CD4-positive, alpha-beta T cell treated with Interleukin-6 for 4 hours (primary cell): ENCODE data around the gene FAF1.
"Not testable (repeated sequence)": the region's sequence is repeated elsewhere in the genome, so short reads cannot be mapped to it uniquely, and the experiment has no call there.

Experiments used
- DNase-seq: peaks from one replicate; pipeline ENCODE4 v3.0.0-alpha.2; 2020; ENCODE audit warnings: mixed read lengths

FAF1 gene

GRCh38 chr1:50959913-50960844 is at the start of gene FAF1:
FAF1 (minus strand) TSS chr1:50960267; CDS start chr1:50959811, 456 bp downstream.
- DNase-seq = peak; percentile 97

- no peak for DNase-seq
Observed at GRCh38 chr1:51009381-51009780, 49.3 kb upstream of the FAF1 start.

DNA sequence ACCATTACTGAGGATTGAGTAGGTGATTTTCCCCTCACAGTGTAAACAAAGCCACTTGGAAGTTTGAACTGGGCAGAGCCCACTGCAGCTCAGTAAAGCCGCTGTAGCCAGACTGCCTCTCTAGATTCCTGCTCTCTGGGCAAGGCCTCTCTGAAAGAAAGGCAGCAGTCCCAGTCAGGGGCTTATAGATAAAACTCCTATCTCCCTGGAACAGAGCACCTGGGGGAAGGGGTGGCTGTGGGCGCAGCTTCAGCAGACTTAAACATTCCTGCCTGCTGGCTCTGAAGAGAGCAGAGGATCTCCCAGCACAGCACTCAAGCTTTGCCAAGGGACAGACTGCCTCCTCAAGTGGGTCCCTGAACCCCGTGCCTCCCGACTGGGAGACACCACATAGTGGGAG is 45.5 kb upstream of the FAF1 start:
- DNase-seq = not testable (repeated sequence)

GRCh38 chr1:51002516-51002915 is 42.4 kb upstream of the FAF1 start:
- DNase-seq = no peak

DNA sequence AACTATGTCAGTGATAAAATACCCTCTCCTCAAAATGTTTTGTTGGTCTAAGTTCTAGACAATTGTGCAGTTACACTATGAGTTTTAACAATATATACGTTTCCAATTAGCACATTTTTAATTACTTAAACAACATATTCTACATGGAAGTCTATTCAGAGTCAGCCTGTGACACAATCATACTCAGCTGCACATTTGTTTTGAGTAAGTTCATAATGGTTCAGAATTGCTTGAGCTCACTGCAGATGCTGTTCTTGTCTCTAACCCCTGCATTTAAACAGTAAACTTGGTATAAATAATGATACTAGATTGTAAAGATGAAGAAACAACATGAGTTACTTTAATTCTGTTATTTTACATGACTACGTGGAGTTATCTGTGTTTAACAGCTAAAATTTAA is 40.6 kb upstream of the FAF1 start:
- DNase-seq = no peak

DNA sequence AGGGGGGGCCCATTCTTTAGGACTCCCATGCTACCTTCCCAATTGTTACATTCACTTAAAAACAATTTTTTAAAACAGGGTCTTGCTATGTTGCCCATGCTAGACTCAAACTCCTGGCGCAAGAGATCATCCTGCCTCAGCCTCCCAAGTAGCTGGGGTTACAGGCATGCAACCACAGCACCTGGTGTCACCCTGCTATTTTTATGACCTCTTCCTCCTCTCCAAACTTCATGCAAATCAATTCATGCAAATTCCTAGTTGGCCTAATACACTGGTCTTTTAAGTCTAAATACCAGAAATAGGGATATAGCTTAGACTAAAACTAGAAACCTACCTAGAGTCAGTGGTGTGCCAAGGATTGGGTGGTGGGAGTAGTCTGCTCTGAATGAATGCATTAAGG is 40.1 kb upstream of the FAF1 start:
- DNase-seq = no peak

DNA sequence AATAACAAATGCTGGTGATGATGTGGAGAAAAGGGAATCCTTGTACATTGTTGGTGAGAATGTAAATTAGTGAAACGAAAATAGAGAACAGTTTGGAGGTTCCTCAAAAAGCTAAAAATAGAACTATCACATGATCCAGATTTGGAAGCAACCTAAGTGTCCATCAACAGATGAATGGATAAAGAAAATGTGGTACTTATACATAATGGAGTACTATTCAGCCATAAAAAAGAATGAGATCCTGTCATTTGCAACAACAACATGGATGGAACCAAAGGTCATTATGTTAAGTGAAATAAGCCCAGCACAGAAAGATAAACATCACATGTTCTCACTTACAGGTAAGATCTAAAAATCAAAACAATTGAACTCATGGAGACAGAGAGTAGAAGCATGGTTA is 39.3 kb upstream of the FAF1 start:
- not testable (repeated sequence) for DNase-seq

DNA sequence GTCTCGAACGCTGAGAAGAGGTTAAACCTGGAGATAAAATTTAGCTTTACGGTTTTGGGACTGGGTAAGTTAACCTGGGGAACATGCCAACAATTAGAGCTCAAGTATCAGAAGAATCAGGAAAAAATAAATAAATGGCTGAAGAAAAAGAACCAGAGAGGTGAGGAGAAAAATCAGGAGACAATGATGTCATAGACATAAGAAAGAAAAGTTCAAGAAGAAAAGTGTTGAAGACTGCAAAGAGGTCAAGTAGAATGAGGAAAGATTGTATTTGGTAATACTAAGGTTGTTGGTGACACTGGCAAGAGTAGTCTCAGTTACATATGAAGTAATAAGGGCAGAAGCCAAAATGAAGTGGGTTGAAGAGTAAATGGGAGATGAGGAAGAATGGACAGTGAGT is 36.0 kb upstream of the FAF1 start:
- DNase-seq = no peak

GRCh38 chr1:50995651-50996050 is 35.6 kb upstream of the FAF1 start:
- no peak for DNase-seq

DNA sequence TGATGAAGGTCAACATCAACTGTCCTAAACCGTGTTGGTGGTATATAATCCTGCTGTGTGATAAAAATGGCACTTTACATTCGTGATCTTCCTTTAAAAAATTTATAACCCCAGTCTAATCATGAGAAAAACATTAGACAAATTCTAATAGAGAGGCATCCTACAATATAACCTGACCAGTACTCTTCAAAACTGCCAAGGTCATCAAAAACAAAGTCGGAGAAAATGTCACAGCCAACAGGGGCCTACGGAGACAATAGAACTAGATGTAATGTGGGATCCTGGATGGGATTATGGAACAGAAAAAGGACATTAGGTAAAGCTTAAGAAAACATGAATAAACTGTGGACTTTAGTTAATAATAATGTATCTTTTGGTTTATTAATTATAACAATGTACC is 34.9 kb upstream of the FAF1 start:
- DNase-seq = no peak

DNA sequence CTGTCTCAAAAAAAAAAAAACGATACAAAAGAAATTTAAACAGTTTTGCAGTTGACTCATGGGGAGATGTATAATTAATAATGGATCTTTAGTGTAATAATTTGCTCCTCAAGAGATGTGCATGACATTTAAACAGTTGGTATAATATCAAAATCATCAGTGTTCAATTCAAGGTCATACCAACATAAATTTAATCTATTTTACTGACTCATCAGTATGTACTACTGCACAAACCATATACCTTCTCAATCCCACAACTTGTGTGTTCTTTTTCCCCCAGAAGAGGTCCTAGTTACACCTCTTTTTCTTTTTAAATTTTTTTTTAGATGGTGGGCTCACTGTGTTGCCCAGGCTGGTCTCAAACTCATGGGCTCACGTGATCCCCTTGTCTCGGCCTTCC is 33.6 kb upstream of the FAF1 start:
- no peak for DNase-seq

DNA sequence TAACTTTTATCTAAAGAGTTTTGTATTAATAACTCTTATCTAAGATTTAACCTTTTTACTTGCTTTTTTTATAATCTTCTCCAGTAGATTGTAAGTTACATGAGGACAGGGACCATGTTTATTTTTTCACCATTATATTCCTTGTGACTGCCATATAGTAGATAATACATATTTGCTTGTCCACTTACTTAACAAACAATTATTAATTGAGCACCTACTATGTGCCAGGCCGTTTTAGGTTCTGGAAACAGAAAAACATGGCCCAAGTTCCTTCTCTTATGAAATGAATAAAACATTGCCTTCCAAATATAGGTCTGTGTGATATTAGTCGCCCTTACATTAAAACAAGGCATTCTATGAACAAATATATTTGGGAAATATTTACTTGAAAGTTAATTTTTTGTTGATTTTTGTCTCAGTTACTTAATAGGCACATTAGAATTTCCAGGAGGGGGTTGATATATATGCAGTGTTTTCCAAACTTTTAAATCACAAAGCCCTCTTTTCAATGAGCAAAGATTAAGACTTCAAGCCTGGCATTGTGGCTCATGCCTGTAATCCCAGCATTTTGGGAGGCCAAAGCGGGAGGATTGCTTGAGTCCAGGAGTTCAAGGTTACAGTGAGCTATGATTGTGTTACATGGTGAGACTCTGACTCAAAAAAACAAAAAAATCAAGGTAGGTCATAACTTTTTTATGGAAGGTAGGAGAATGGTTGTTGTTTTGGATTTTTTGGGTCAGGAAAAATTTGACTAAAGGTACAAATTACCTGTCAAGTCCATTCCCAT is 32.7 kb upstream of the FAF1 start:
- no peak for DNase-seq

DNA sequence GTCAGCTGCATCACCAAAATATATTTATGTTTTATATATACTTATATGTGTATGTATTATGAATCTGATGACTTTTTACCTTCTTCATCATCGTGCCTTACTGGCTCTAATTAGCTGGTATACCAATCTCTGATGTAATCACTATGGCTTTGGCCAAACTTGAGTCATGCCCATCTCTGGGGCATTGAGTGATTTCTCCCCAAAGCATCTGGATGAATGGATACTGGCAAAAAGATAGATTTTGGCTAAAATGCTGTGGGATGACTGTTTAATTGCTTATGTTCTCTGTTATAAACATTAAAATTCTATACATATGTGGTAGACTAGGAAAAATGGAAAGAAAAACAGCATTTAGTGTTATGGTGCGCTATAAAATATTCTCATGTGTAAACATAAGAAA is 29.6 kb upstream of the FAF1 start:
- no peak for DNase-seq

DNA sequence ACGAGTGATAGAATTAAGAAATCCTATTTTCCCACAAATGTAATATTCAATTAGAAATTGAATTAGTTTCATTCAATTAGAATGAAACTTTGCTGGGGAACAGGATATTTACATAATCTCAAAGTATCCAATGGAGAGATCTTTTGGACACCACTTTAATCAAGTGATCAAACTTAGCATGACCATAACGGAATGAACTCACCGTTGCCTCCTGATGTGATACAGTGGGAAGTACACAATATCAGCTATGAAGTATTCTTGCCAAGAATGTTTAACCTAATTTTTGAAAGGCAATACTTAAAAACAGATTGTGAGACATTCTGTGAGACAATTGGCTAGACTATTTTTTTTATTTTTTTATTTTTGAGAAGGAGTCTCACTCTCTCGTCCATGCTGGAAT is 26.6 kb upstream of the FAF1 start:
- DNase-seq = no peak

- no peak for DNase-seq
Observed at GRCh38 chr1:50985094-50985493, 25.0 kb upstream of the FAF1 start.

GRCh38 chr1:50983219-50983802 is 23.2 kb upstream of the FAF1 start:
- no peak for DNase-seq

DNA sequence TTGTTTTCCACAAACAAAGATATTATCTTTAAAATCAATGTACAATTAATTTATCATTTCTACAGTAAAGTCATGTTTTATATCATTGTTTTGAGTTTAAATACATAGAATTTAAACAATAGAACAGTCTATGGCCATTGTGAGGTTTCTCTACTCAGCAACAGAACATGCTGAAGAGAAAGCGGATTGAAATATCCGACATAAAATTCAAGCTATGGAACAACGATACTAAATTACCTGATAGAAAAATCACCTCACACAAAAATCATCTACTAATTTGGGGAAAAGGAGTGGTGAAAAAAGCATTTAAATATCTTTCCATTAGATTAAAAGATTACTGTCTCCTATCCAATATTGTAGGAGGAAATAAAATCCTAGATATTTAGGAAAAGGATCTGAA is 22.5 kb upstream of the FAF1 start:
- DNase-seq = no peak

DNA sequence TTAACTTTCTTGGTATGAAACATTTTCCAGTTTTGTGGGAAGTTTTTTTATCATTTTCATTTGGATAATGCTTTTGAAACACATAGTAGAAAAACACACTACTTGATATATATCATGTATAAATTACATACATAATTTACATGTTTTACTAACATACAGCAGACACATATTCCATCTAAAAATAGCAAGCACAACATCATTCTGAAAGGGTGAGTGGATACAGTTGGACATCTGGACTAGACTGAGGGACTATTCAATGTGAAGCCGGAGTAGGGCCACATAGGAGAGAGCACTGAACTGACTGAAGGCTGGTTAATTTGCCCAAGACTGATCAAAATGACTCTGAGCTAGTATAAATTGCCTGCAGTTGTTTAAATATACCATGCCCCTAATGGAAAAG is 21.7 kb upstream of the FAF1 start:
- DNase-seq = no peak

GRCh38 chr1:50980505-50980904 is 20.4 kb upstream of the FAF1 start:
- DNase-seq = no peak

DNA sequence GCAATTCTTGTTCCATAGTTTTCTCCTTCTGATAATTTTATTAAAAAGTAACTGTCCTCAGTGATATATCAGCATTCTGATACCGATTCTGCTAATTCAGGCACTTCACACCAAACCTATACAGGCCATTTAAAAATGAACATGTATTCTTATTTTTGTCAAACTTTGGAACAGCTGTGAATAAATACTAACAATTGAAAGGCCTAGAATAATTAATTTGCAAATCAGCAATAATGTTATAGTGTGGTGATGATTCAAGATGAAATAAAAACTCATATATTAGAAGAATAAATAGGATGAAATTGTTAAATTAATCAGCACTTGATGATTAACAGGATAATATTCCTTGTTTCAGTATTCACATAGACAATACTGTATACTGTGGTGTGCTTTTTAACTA is 19.9 kb upstream of the FAF1 start:
- DNase-seq = no peak

DNA sequence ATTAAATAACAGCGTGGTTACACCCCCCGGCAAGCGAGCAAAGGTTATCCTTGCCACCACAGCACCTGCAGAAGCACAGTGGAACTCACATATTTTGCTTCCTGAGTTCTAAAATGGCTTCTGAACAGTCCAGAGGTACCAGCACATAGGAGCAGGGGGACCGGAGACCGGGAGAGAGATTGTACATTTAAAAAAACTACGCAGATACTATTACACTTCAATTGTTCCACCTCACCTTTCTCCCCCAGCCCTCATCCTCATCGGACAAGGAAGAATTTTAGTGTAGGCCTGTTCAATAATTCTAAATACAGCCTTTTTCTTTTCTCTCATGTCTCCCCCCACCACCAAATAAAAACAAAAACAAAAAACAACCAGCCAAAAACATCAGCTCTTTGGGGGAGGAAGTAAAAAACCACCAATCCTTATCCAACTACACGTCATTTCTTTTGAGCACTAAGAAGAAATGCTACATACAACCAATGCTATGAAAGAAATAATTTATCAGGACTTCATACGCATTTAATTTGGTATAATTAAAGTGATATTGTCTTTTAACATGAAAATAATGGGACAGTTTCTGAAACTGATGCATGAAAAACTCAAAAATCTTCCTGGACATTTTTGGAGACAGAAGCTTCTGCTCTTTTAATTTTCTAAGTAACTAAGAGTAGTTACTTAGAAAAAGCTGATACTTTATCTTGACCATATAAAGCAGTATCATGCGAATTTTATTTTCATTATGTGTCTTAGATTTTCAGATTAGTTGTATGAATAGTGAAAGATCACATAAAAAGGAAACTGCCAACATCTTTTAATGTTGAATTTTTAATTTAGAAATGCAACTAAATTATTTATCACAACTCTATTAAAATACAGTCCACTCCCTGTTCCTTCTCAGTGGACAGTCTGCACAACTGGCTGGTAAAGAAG is 19.1 kb upstream of the FAF1 start:
- DNase-seq = peak; percentile 36

DNA sequence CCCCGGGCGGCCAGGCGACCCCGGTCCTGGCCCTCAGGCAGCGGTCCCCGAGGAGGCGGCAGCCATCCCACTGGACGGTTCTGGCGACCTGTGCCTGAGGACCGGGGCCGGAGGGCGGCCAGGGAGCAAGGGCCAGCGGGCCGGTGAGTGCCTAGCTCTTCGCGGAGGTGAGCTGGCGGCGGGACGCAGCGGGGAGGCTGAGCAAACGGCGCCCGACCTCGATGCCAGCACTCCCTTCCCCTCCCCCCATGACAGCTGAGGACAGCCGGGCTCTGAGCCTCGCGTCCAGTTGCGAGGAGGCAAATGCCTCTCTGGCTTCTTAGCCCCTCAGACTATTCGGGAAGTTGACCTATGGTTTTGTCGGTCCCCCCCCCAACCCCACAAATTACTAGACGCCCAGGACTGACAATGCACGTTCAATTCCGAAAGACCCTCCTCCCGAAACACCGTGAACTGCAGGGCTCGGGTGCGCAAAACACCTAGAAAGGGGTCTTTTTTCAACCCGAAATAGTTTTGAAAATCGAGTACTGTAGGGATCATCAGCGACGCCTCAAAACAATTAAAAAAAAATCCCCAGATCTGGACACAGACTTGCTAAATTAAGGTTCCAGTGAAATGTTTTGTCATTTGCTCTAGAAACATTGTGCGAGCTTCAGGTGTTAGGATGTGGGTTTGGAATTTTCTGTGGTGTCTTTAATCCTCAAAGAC is 18.2 kb upstream of the FAF1 start:
- DNase-seq = peak; percentile 52
